K562 (cell line): Measurements from ENCODE around the gene TBP. TPM values are rescaled to one million over a fixed set of nuclear protein-coding genes. Genes with fewer than 3 reads are reported as not detected.
"Not testable (repeated sequence)": the region's sequence is repeated elsewhere in the genome, so short reads cannot be mapped to it uniquely, and the experiment has no call there.

ENCODE experiments used
- ATAC-seq: fragments of 200-7000 bp; cut with Tn5 transposase; 3 replicates; pipeline ENCODE4 v1.9.1; 2020; ENCODE audit warnings: moderate library complexity
- BruUV-seq: library from RNA; stranded (reverse); fragments of 400-500 nt; replicated peaks from 2 replicates; lab custom pipeline; 2021; lab: Mats Ljungman, UMichigan
- CTCF ChIA-PET: fragments of 300-600 bp; formaldehyde crosslinking; extraction: SDS; loops from one replicate; lab custom pipeline; 2021; ENCODE audit warnings: low intra/inter-chr PET ratio; lab: Yijun Ruan, JAX
- POLR2A ChIA-PET: fragments of 300-600, 350-650 bp; sonication (Branson Sonifier 250); formaldehyde crosslinking; extraction: SDS; loops from one replicate; lab custom pipeline; 2021; ENCODE audit warnings: antibody characterized with exemption, inconsistent platforms; lab: Yijun Ruan, JAX
- DNase-seq, 4 experiments: peaks; one replicate each; pipeline versions ENCODE4 v3.0.0 to v3.0.0-alpha.2; 2011 to 2018; ENCODE audit warnings: low spot score in 3 of 4, mixed read lengths in 3 of 4; ENCODE audit errors: extremely low read depth in 1 of 4
- FAIRE-seq: peaks from 2 replicates; lab custom pipeline; 2011; peaks lifted over from hg19 to GRCh38; lab: Jason Lieb, UNC
- H2AFZ ChIP-seq: 2 replicates; pipeline ENCODE4 v1.6.0; 2011; ENCODE audit warnings: low read depth, low read length, control low read depth, inconsistent platforms
- H3K27ac ChIP-seq: fragments of 200-600 bp; 3 replicates; pipeline ENCODE4 v1.8.0; 2011; ENCODE audit warnings: low read depth, mild to moderate bottlenecking, control low read depth, inconsistent platforms, low read length, moderate library complexity, mixed read lengths; ENCODE audit errors: extremely low read depth
- H3K27me3 ChIP-seq, 2 experiments: fragments of 300-600 bp in 1 of 2; 2 replicates in 1 of 2; 3 replicates in 1 of 2; pipeline versions ENCODE4 v1.6.0 to v1.8.0; 2011; ENCODE audit warnings: inconsistent platforms in 2 of 2, low read length in 2 of 2, mild to moderate bottlenecking in 1 of 2, mixed read lengths in 1 of 2, moderate library complexity in 1 of 2; ENCODE audit not compliant: control insufficient read depth in 2 of 2, insufficient read depth in 2 of 2
- H3K36me3 ChIP-seq: fragments of 300-600 bp; 3 replicates; pipeline ENCODE4 v1.8.0; 2011; ENCODE audit warnings: mild to moderate bottlenecking, low read length, inconsistent platforms; ENCODE audit not compliant: control insufficient read depth, insufficient read depth
- H3K4me1 ChIP-seq, 2 experiments: fragments of 200-600 bp in 1 of 2; replicated peaks in 1 of 2; 2 replicates in 1 of 2; 3 replicates in 1 of 2; pipeline versions ENCODE4 v1.5.1 to v1.8.0; 2011; ENCODE audit warnings: inconsistent platforms in 2 of 2, low read length in 2 of 2, mild to moderate bottlenecking in 1 of 2, mixed read lengths in 1 of 2, moderate library complexity in 1 of 2; ENCODE audit not compliant: control insufficient read depth in 2 of 2, insufficient read depth in 2 of 2
- H3K4me2 ChIP-seq: 2 replicates; pipeline ENCODE4 v1.6.1; 2011; ENCODE audit warnings: low read length, control low read depth, inconsistent platforms, mixed read lengths; ENCODE audit not compliant: insufficient read depth
- H3K4me3 ChIP-seq: fragments of 200-600 bp; sonication (generic), shearing (Covaris generic); 2 replicates; pipeline ENCODE4 v1.5.1; 2016; ENCODE audit warnings: control low read depth, inconsistent platforms
- H3K79me2 ChIP-seq: fragments of 200-600 bp; 3 replicates; pipeline ENCODE4 v1.8.0; 2011; ENCODE audit warnings: low read length, inconsistent platforms; ENCODE audit not compliant: control insufficient read depth, insufficient read depth
- H3K9ac ChIP-seq, 2 experiments: 2 replicates each; pipeline versions ENCODE4 v1.6.0 to v1.6.1; 2011; ENCODE audit warnings: low read depth in 2 of 2, low read length in 2 of 2, control low read depth in 1 of 2, inconsistent platforms in 1 of 2, mild to moderate bottlenecking in 1 of 2, mixed read lengths in 1 of 2; ENCODE audit not compliant: insufficient read depth in 1 of 2
- H3K9me1 ChIP-seq: one replicate; pipeline ENCODE4 v1.6.0; 2011; ENCODE audit warnings: inconsistent platforms, mild to moderate bottlenecking, low read length, moderate library complexity; ENCODE audit not compliant: control insufficient read depth, insufficient read depth
- H3K9me3 ChIP-seq: replicated peaks from 2 replicates; pipeline ENCODE4 v1.5.1; 2011; ENCODE audit warnings: low read depth, low read length, inconsistent platforms; ENCODE audit not compliant: control insufficient read depth, insufficient read depth
- H4K20me1 ChIP-seq: replicated peaks from 2 replicates; pipeline ENCODE4 v1.6.1; 2011; ENCODE audit warnings: low read length, inconsistent platforms, mixed read lengths; ENCODE audit not compliant: control insufficient read depth, insufficient read depth
- ATF1 ChIP-seq, 2 experiments: fragments of 450-650 bp in 1 of 2; IDR thresholded peaks; 2 replicates each; pipeline ENCODE4 v1.6.1; 2016; ENCODE audit warnings: missing compliant biosample characterization in 1 of 2, missing genetic modification characterization in 1 of 2
- CEBPG ChIP-seq, 3 experiments: fragments of 200-800 bp in 1 of 3; sonication (Bioruptor generic) in 1 of 3; sonication (generic) in 1 of 3; formaldehyde crosslinking in 1 of 3; IDR thresholded peaks in 2 of 3; conservative IDR thresholded peaks in 1 of 3; 2 replicates each; pipeline versions ENCODE4 v1.6.1 to v1.8.0; 2016 to 2022; ENCODE audit warnings: missing compliant biosample characterization in 2 of 3, missing genetic modification characterization in 2 of 3, mild to moderate bottlenecking in 1 of 3, missing genetic modification reagents in 1 of 3
- CTBP1 ChIP-seq: fragments of 450-650 bp; IDR thresholded peaks from 2 replicates; pipeline ENCODE4 v1.6.1; 2016; ENCODE audit warnings: borderline replicate concordance
- DMBX1 ChIP-seq: fragments of 250-450 bp; sonication (Bioruptor Pico); IDR thresholded peaks from 2 replicates; pipeline ENCODE4 v1.8.0; 2022; ENCODE audit warnings: inconsistent platforms, mild to moderate bottlenecking, moderate library complexity, borderline replicate concordance
- E2F8 ChIP-seq: fragments of 450-650 bp; IDR thresholded peaks from 2 replicates; pipeline ENCODE4 v1.7.1; 2018; ENCODE audit warnings: mild to moderate bottlenecking, low read depth; ENCODE audit not compliant: partially characterized antibody
- GATAD2A ChIP-seq: fragments of 450-650 bp; IDR thresholded peaks from 2 replicates; pipeline ENCODE4 v1.6.1; 2017
- HDAC1 ChIP-seq, 2 experiments: fragments of 450-650 bp; IDR thresholded peaks; 2 replicates each; pipeline ENCODE4 v1.6.1; 2016 to 2017; ENCODE audit warnings: inconsistent platforms in 1 of 2, mild to moderate bottlenecking in 1 of 2, moderate library complexity in 1 of 2
- L3MBTL2 ChIP-seq: fragments of 450-650 bp; IDR thresholded peaks from 2 replicates; pipeline ENCODE4 v1.6.1; 2016; ENCODE audit warnings: mild to moderate bottlenecking, moderate library complexity
- MIER1 ChIP-seq: fragments of 450-650 bp; IDR thresholded peaks from 2 replicates; pipeline ENCODE4 v1.6.1; 2016; ENCODE audit warnings: antibody characterized with exemption, mild to moderate bottlenecking, low read depth
- NBN ChIP-seq: fragments of 450-650 bp; IDR thresholded peaks from 2 replicates; pipeline ENCODE4 v1.6.1; 2016; ENCODE audit warnings: low read depth, mild to moderate bottlenecking
- NFRKB ChIP-seq: fragments of 450-650 bp; IDR thresholded peaks from 2 replicates; pipeline ENCODE4 v1.6.1; 2016; ENCODE audit warnings: low read depth
- PHF8 ChIP-seq: fragments of 200-600 bp; sonication (generic); IDR thresholded peaks from 2 replicates; pipeline ENCODE4 v1.6.1; 2012; ENCODE audit warnings: mixed run types, mild to moderate bottlenecking, inconsistent platforms, low read length, moderate library complexity, borderline replicate concordance
- POLR2H ChIP-seq: IDR thresholded peaks from 2 replicates; pipeline ENCODE4 v1.6.1; 2016; ENCODE audit warnings: missing genetic modification characterization, low read depth, mild to moderate bottlenecking, control low read depth, missing compliant biosample characterization, moderate library complexity
- SUPT5H ChIP-seq: fragments of 450-650 bp; IDR thresholded peaks from 2 replicates; pipeline ENCODE4 v1.6.1; 2016
- TAF7 ChIP-seq: fragments of 450-650 bp; IDR thresholded peaks from 2 replicates; pipeline ENCODE4 v1.6.1; 2016; ENCODE audit warnings: missing genetic modification characterization, missing compliant biosample characterization
- TARDBP ChIP-seq: fragments of 450-650 bp; IDR thresholded peaks from 2 replicates; pipeline ENCODE4 v1.6.1; 2016
- ZEB2 ChIP-seq: fragments of 450-650 bp; IDR thresholded peaks from 2 replicates; pipeline ENCODE4 v1.6.1; 2016
- WGBS: fragments of 100-300 bp; shearing (Covaris generic); methylation state at CpG from one replicate; pipeline ENCODE4 v1.1.6; 2016; ENCODE audit warnings: low coverage, mixed read lengths; ENCODE audit not compliant: insufficient coverage; ENCODE audit errors: missing lambda C conversion rate; 5-methylcytosine and 5-hydroxymethylcytosine counted together
- in situ Hi-C: fragments of 300-500 bp; cut with MboI; formaldehyde crosslinking; loops from 4 replicates; pipeline ENCODE4 v1.15.0; 2018; ENCODE audit warnings: inconsistent platforms, mixed read lengths
- intact Hi-C: fragments of 100-400 bp; cut with micrococcal nuclease; formaldehyde crosslinking; loops from 2 replicates; pipeline ENCODE4 v1.14.2; 2022
- polyA plus RNA-seq, 8 experiments: library from polyadenylated mRNA; depleted of rRNA in 4 of 8; stranded (reverse) in 5 of 8; unstranded in 3 of 8; fragments of >200 nt; fragmentation: Nextera tagmentation in 2 of 8; fragmentation: Illumina TruSeq in 1 of 8; extraction: Ambion mirVana in 2 of 8; extraction: Trizol in 1 of 8; gene quantifications; 2 replicates each; pipeline versions ENCODE4 v1.2.1 to v1.2.3, GENCODE V29; 2011 to 2014; ENCODE audit warnings: inconsistent platforms in 1 of 8, missing spikeins in 1 of 8
- total RNA-seq, 7 experiments: library from RNA; depleted of rRNA in 6 of 7; stranded (reverse); fragments of >200 nt in 6 of 7; fragmentation: Illumina TruSeq in 2 of 7; extraction: Trizol in 2 of 7; gene quantifications; 2 replicates each; pipeline versions ENCODE4 v1.2.1 to v1.2.3, GENCODE V29; 2011 to 2021; ENCODE audit warnings: low replicate concordance in 1 of 7
- TF ChIP-seq, protein P1 (sequence below): fragments of 450-650 bp; IDR thresholded peaks from 2 replicates; pipeline ENCODE4 v1.6.1; 2016; ENCODE audit warnings: borderline replicate concordance

Gene TBP
- total and polyA plus RNA-seq, 9 of the 15 experiments (the other 6 are each of a cell fraction or from before 2014, with no cell fraction given): 28.5 to 86.1 (median 39.5) TPM

- H3K9me1 ChIP-seq; H3K36me3 ChIP-seq; H3K27ac ChIP-seq; DNase-seq; H3K4me2 ChIP-seq; H3K27me3 ChIP-seq; in situ Hi-C loops; H2AFZ ChIP-seq; FAIRE-seq; H3K4me1 ChIP-seq; H4K20me1 ChIP-seq; POLR2A ChIA-PET; H3K9me3 ChIP-seq; CTCF ChIA-PET; H3K9ac ChIP-seq; H3K79me2 ChIP-seq; intact Hi-C loops; TF ChIP-seq CEBPG, ATF1 (CRISPR knock-in tag; IDR thresholded peaks at IDR 0.05): not testable (repeated sequence)
- ATAC-seq: peak; percentile 91
- H3K4me3 ChIP-seq: peak overlapping the region; percentile 18; the same call in 1 of the 2 replicates
- BruUV-seq: TSS peak; percentile 91
- 1% methylated on average over 17 of the region's 55 CpGs for WGBS
- peak; percentile 26; the same call in 1 of the 2 replicates for TF ChIP-seq TAF7 (tag)
- TF ChIP-seq CEBPG (tag; conservative IDR thresholded peaks at IDR 0.05 in 1 of 2, IDR thresholded peaks at IDR 0.05 in 1 of 2): peak in 1 of 2 experiments; percentile 45; a peak in 2 of 4 replicates
- TF ChIP-seq PHF8: peak; percentile 13; the same call in 1 of the 2 replicates
- TF ChIP-seq E2F8: peak; percentile 30
- TF ChIP-seq, protein P1, sequence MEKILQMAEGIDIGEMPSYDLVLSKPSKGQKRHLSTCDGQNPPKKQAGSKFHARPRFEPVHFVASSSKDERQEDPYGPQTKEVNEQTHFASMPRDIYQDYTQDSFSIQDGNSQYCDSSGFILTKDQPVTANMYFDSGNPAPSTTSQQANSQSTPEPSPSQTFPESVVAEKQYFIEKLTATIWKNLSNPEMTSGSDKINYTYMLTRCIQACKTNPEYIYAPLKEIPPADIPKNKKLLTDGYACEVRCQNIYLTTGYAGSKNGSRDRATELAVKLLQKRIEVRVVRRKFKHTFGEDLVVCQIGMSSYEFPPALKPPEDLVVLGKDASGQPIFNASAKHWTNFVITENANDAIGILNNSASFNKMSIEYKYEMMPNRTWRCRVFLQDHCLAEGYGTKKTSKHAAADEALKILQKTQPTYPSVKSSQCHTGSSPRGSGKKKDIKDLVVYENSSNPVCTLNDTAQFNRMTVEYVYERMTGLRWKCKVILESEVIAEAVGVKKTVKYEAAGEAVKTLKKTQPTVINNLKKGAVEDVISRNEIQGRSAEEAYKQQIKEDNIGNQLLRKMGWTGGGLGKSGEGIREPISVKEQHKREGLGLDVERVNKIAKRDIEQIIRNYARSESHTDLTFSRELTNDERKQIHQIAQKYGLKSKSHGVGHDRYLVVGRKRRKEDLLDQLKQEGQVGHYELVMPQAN: peak; percentile 67; the same call in 1 of the 2 replicates
- TF ChIP-seq POLR2H: peak; percentile 70
- peak; percentile 91 for TF ChIP-seq L3MBTL2
- peak; percentile 81; the same call in 1 of the 2 replicates for TF ChIP-seq TARDBP
- TF ChIP-seq GATAD2A: 0 out of 2 replicates have a peak, but pooled peaks have one; percentile 61
- 0 out of 2 replicates have a peak, but pooled peaks have one; percentile 42 for TF ChIP-seq DMBX1 (CRISPR knock-in tag)
- TF ChIP-seq MIER1: peak; percentile 57; the same call in 1 of the 2 replicates
- TF ChIP-seq HDAC1 (IDR thresholded peaks at IDR 0.05): peak in 1 of 2 experiments; percentile 68; a peak in 2 of 4 replicates
- peak; percentile 68; the same call in 1 of the 2 replicates for TF ChIP-seq CTBP1
- TF ChIP-seq NBN: peak; percentile 75
- peak; percentile 76 for TF ChIP-seq ATF1 (tag; IDR thresholded peaks at IDR 0.05)
- TF ChIP-seq NFRKB: peak; percentile 74; the same call in 1 of the 2 replicates
- TF ChIP-seq SUPT5H: peak; percentile 81
- TF ChIP-seq ZEB2: peak; percentile 61; the same call in 1 of the 2 replicates
Measured at GRCh38 chr6:170612256-170612804, 58.2 kb downstream of the TBP start.
